GM23248 (cell line): ENCODE results near the gene G2E3. TPM values are rescaled to one million over a fixed set of nuclear protein-coding genes. Genes with fewer than 3 reads are reported as not detected.
A peak's percentile ranks its signal among the peaks of the same experiment; 100 is the strongest.

Experiments
- DNase-seq: peaks from one replicate; pipeline ENCODE4 v3.0.0-alpha.2; 2015
- H2AFZ ChIP-seq: fragments of 200-600 bp; sonication (generic); 2 replicates; pipeline ENCODE4 v1.6.1; 2016; ENCODE audit warnings: antibody characterized with exemption
- H3F3A ChIP-seq: fragments of 200-600 bp; sonication (generic); 2 replicates; pipeline ENCODE4 v1.6.1; 2016; ENCODE audit warnings: mild to moderate bottlenecking, antibody characterized with exemption, mixed run types; ENCODE audit not compliant: insufficient read depth
- H3K27ac ChIP-seq: fragments of 200-600 bp; sonication (generic); 2 replicates; pipeline ENCODE4 v1.5.1; 2016; ENCODE audit warnings: mild to moderate bottlenecking
- H3K27me3 ChIP-seq: fragments of 200-600 bp; sonication (generic); replicated peaks from 2 replicates; pipeline ENCODE4 v1.6.1; 2016; ENCODE audit warnings: mild to moderate bottlenecking; ENCODE audit not compliant: insufficient read depth
- H3K36me3 ChIP-seq: fragments of 200-600 bp; sonication (generic); 2 replicates; pipeline ENCODE4 v1.6.1; 2016; ENCODE audit warnings: low read depth, mild to moderate bottlenecking
- H3K4me1 ChIP-seq: fragments of 200-600 bp; sonication (generic); 2 replicates; pipeline ENCODE4 v1.6.1; 2016; ENCODE audit warnings: mild to moderate bottlenecking; ENCODE audit not compliant: insufficient read depth
- H3K4me2 ChIP-seq: fragments of 200-600 bp; sonication (generic); one replicate; pipeline ENCODE4 v1.6.1; 2016; ENCODE audit warnings: mild to moderate bottlenecking; ENCODE audit not compliant: unreplicated experiment
- H3K4me3 ChIP-seq: fragments of 200-600 bp; sonication (generic); 2 replicates; pipeline ENCODE4 v1.5.1; 2016; ENCODE audit warnings: mild to moderate bottlenecking
- H3K79me2 ChIP-seq: fragments of 200-600 bp; sonication (generic); 2 replicates; pipeline ENCODE4 v1.6.1; 2016; ENCODE audit warnings: mild to moderate bottlenecking; ENCODE audit not compliant: insufficient read depth
- H3K9ac ChIP-seq: fragments of 200-600 bp; sonication (generic); 2 replicates; pipeline ENCODE4 v1.6.1; 2016; ENCODE audit warnings: mild to moderate bottlenecking
- H3K9me2 ChIP-seq: fragments of 200-600 bp; sonication (generic); 2 replicates; pipeline ENCODE4 v1.6.1; 2016; ENCODE audit warnings: mixed run types, mild to moderate bottlenecking, moderate library complexity; ENCODE audit not compliant: insufficient read depth
- H3K9me3 ChIP-seq: fragments of 200-600 bp; sonication (generic); one replicate; pipeline ENCODE4 v1.6.1; 2017; ENCODE audit warnings: low read depth
- H4K20me1 ChIP-seq: fragments of 200-600 bp; sonication (generic); 2 replicates; pipeline ENCODE4 v1.6.0; 2016; ENCODE audit not compliant: insufficient read depth
- EZH2 ChIP-seq: fragments of 200-600 bp; sonication (generic); IDR thresholded peaks from 2 replicates; pipeline ENCODE4 v1.6.1; 2018; ENCODE audit warnings: antibody characterized with exemption, mild to moderate bottlenecking; ENCODE audit not compliant: insufficient read depth, poor library complexity, severe bottlenecking
- EZH2phosphoT487 ChIP-seq: fragments of 200-600 bp; sonication (generic); IDR thresholded peaks from 2 replicates; pipeline ENCODE4 v1.6.1; 2018; ENCODE audit warnings: antibody characterized with exemption, moderate library complexity, mild to moderate bottlenecking, low read depth; ENCODE audit not compliant: insufficient read depth
- WGBS, 2 experiments: methylation state at CpG; one replicate each; pipeline ENCODE4 v1.1.6; 2015 to 2017; ENCODE audit warnings: low lambda C conversion rate in 2 of 2, low coverage in 1 of 2; ENCODE audit errors: missing lambda C conversion rate in 2 of 2; 5-methylcytosine and 5-hydroxymethylcytosine counted together
- in situ Hi-C: fragments of 300-500 bp; cut with MboI; formaldehyde crosslinking; loops from 2 replicates; pipeline ENCODE4 v1.15.0; 2020
- polyA plus RNA-seq: library from polyadenylated mRNA; unstranded; fragments of >200 nt; fragmentation: Nextera tagmentation; extraction: Ambion mirVana; gene quantifications from 2 replicates; pipeline ENCODE4 v1.2.1, GENCODE V29; 2016
- total RNA-seq: library from RNA; depleted of rRNA; stranded (reverse); fragments of >200 nt; shearing (Covaris generic); gene quantifications from 2 replicates; pipeline ENCODE4 v1.2.3, GENCODE V29; 2014

Gene G2E3
- total and polyA plus RNA-seq, 2 experiments from 2014 or later = 11.2 to 26.5 TPM

DNA sequence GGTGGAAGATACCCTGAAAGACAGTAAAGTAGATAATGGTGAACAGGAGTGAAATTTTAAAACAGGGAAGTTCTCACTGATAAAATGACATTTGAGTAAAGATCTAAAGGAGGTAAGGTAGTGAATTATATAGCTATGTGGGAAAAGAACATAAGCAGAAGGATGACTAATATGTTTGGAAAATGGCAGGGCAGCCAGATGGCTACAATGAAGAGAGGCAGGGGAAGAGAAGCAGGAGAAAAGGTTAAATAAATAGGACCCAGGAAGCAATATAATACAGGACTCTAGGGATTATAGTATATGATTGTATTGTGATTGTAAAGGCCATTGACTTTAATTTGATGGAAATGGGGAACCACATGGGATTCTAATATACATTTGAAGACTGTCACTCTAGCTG lies 96.2 kb downstream of the G2E3 start:
- Histone ChIP-seq H2AFZ (no peak overlapping the region), H3K9me2 (no peaks in the 10 kb centered on the region), H3K79me2 (peaks cover 21% of the 10 kb centered on the region), H3F3A (peaks cover 25% of the 10 kb centered on the region), H3K9ac (no peak overlapping the region), H3K4me1 (no peaks in the 10 kb centered on the region), H3K36me3 (peaks cover 64% of the 10 kb centered on the region), H3K4me2 (no peak overlapping the region), H3K27ac (no peak overlapping the region), H4K20me1 (no peaks in the 10 kb centered on the region), H3K27me3 (no peaks in the 10 kb centered on the region), H3K4me3 (no peak overlapping the region), H3K9me3 (no peaks in the 10 kb centered on the region)
- TF ChIP-seq EZH2phosphoT487 (no peak), EZH2 (no peak)
- DNase-seq = peak; percentile 7
- in situ Hi-C loops = no loop called here

DNA sequence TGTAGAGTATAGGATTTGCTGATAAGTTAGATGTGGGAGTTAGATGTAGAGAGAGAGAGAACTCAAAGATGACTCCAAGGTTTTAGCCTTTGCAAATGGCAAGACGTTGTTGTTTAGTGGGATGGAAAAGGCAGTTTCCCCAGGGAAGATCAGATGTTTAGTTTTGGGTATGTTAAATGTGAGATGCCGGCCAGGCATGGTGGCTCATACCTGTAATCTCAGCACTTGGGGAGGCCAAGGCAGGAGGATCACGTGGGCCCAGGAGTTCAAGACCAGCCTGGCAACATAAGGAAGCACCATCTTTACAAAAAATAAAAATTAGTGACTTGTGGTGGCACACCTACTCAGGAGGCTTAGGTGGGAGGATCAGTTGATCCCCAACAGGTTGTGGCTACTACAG lies 96.7 kb downstream of the G2E3 start:
- Histone ChIP-seq H3K9ac (no peak overlapping the region), H3F3A (peaks cover 25% of the 10 kb centered on the region), H2AFZ (no peak overlapping the region), H3K27me3 (no peaks in the 10 kb centered on the region), H3K9me3 (no peaks in the 10 kb centered on the region), H3K79me2 (peaks cover 26% of the 10 kb centered on the region), H4K20me1 (no peaks in the 10 kb centered on the region), H3K36me3 (peaks cover 64% of the 10 kb centered on the region), H3K4me1 (no peaks in the 10 kb centered on the region), H3K4me3 (no peak overlapping the region), H3K9me2 (no peaks in the 10 kb centered on the region), H3K27ac (no peak overlapping the region), H3K4me2 (no peak overlapping the region)
- TF ChIP-seq EZH2phosphoT487 (no peak), EZH2 (no peak)
- in situ Hi-C loops = no loop called here
- 96 to 97% methylated on average over 3 of the region's 3 CpGs for WGBS, 2 experiments
- DNase-seq = no peak

- DNase-seq = peak; percentile 76
These were observed 97.3 kb downstream of the G2E3 start for GRCh38 chr14:30656190-30656632.

DNA sequence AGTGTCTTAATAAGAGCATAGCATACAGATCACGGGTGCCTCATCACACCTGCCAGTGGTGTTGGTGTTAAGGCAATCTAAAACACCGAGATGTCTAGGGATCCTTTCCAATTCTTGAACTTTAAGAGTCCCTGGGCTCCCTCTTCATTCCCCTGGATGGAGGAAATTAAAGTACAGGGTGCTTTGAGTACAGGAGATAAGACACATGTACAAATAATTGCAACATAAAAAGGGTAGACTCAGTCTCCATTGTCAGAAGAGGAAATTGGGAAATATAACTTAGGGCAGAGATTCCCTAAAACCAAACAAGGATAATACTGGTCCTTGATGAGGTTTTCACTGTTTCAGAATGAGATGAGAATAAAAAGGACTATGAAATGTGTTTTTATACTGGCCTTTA lies 98.1 kb downstream of the G2E3 start:
- TF ChIP-seq EZH2phosphoT487 (no peak), EZH2 (no peak)
- H4K20me1 ChIP-seq = no peaks in the 10 kb centered on the region
- H3K27me3 ChIP-seq = no peaks in the 10 kb centered on the region
- DNase-seq = no peak
- H3K36me3 ChIP-seq = peaks cover 63% of the 10 kb centered on the region
- 78 to 88% methylated on average over 2 of the region's 2 CpGs for WGBS, 2 experiments
- no peak overlapping the region for H3K4me2 ChIP-seq
- no peak overlapping the region for H2AFZ ChIP-seq
- no peak overlapping the region for H3K4me3 ChIP-seq
- no peak overlapping the region for H3K9ac ChIP-seq
- no peaks in the 10 kb centered on the region for H3K9me3 ChIP-seq
- no peaks in the 10 kb centered on the region for H3K9me2 ChIP-seq
- no peaks in the 10 kb centered on the region for H3K4me1 ChIP-seq
- in situ Hi-C loops = no loop called here
- no peak overlapping the region for H3K27ac ChIP-seq
- H3K79me2 ChIP-seq = peaks cover 36% of the 10 kb centered on the region
- peaks cover 25% of the 10 kb centered on the region for H3F3A ChIP-seq

More at GRCh38 chr14:30656190-30656632, 97.3 kb downstream of the G2E3 start:
- H3K79me2 ChIP-seq = peaks cover 32% of the 10 kb centered on the region
- whole genome bisulfite sequencing, 2 experiments = 45 to 47% methylated on average over 8 of the region's 8 CpGs
- peaks cover 64% of the 10 kb centered on the region for H3K36me3 ChIP-seq
- H3K27me3 ChIP-seq = no peaks in the 10 kb centered on the region
- no peak overlapping the region for H2AFZ ChIP-seq
- no peaks in the 10 kb centered on the region for H3K9me3 ChIP-seq
- in situ Hi-C loops = no loop called here
- H3K27ac ChIP-seq = peak overlapping the region; percentile 14; the same call in 1 of the 2 replicates
- H3F3A ChIP-seq = peaks cover 25% of the 10 kb centered on the region
- no peaks in the 10 kb centered on the region for H4K20me1 ChIP-seq
- H3K4me1 ChIP-seq = no peaks in the 10 kb centered on the region
- H3K4me2 ChIP-seq = no peak overlapping the region
- no peak overlapping the region for H3K9ac ChIP-seq
- H3K9me2 ChIP-seq = no peaks in the 10 kb centered on the region
- no peak for TF ChIP-seq EZH2
- TF ChIP-seq EZH2phosphoT487 = no peak
- H3K4me3 ChIP-seq = no peak overlapping the region

DNA sequence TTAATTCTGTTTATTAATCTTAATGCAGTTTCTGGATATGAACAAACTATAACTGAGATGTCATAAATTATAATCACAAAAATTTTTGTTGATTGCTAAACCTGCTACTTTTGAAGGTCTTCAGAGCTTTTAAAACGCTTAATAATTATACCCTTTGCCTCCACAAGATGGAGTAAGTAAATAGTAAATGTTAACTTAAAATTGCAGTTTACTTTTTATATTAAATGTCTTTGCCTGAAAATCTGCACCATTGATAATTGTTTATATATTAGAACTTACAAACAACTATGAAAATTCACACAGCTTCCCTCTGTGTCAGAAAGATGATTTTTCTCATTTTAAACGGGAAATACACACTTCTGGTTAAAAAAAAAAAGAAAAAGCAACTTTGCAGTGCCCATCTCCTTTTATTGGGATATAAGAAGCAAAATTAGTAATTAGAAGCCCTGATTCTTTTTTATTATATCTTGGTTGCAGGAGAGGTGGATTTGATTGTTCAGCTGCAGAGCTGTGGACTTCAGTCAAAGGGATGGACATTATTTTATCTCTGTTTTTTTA lies 98.7 kb downstream of the G2E3 start:
- no peak overlapping the region for H3K9ac ChIP-seq
- H3K9me2 ChIP-seq = no peaks in the 10 kb centered on the region
- H4K20me1 ChIP-seq = no peaks in the 10 kb centered on the region
- H3K9me3 ChIP-seq = no peaks in the 10 kb centered on the region
- in situ Hi-C loops = no loop called here
- no peak overlapping the region for H3K27ac ChIP-seq
- peak; percentile 39 for DNase-seq
- H2AFZ ChIP-seq = no peak overlapping the region
- peaks cover 25% of the 10 kb centered on the region for H3F3A ChIP-seq
- peaks cover 35% of the 10 kb centered on the region for H3K79me2 ChIP-seq
- H3K4me1 ChIP-seq = no peaks in the 10 kb centered on the region
- no peak for TF ChIP-seq EZH2phosphoT487
- no peak overlapping the region for H3K4me2 ChIP-seq
- no peaks in the 10 kb centered on the region for H3K27me3 ChIP-seq
- H3K36me3 ChIP-seq = peaks cover 64% of the 10 kb centered on the region
- 72 to 76% methylated on average over 2 of the region's 2 CpGs for WGBS, 2 experiments
- H3K4me3 ChIP-seq = no peak overlapping the region
